ENCODE results near the gene KLRG1.

KLRG1 gene

GRCh38 chr12:9027161-9028059, 38.1 kb downstream of the KLRG1 start:
- H3K4me3 ChIP-seq (replicated peaks; ENCODE audit: low read depth, low read length) = no peak overlapping the region
- TF ChIP-seq CTCF (IDR thresholded peaks at IDR 0.05; ENCODE audit: low read depth, low read length, missing control alignments) = no peak
- DNase-seq (ENCODE audit: extremely low read depth, low read depth) = no peak

- H3K4me3 ChIP-seq (replicated peaks; ENCODE audit: low read depth, low read length) = no peak overlapping the region
- no peak for TF ChIP-seq CTCF (IDR thresholded peaks at IDR 0.05; ENCODE audit: low read depth, low read length, missing control alignments)
- no peak for DNase-seq (ENCODE audit: extremely low read depth, low read depth)
Measured at GRCh38 chr12:9030776-9031175, 41.4 kb downstream of the KLRG1 start.

- TF ChIP-seq CTCF (IDR thresholded peaks at IDR 0.05; ENCODE audit: low read depth, low read length, missing control alignments) = no peak
- no peak for DNase-seq (ENCODE audit: extremely low read depth, low read depth)
- no peak overlapping the region for H3K4me3 ChIP-seq (replicated peaks; ENCODE audit: low read depth, low read length)
Measured at GRCh38 chr12:9032202-9032964, 43.0 kb downstream of the KLRG1 start.

GRCh38 chr12:9033265-9033887, 44.0 kb downstream of the KLRG1 start:
- H3K4me3 ChIP-seq (replicated peaks; ENCODE audit: low read depth, low read length) = no peak overlapping the region
- no peak for DNase-seq (ENCODE audit: extremely low read depth, low read depth)
- TF ChIP-seq CTCF (IDR thresholded peaks at IDR 0.05; ENCODE audit: low read depth, low read length, missing control alignments) = no peak

- H3K4me3 ChIP-seq (replicated peaks; ENCODE audit: low read depth, low read length) = no peak overlapping the region
- no peak for TF ChIP-seq CTCF (IDR thresholded peaks at IDR 0.05; ENCODE audit: low read depth, low read length, missing control alignments)
- DNase-seq (ENCODE audit: extremely low read depth, low read depth) = no peak
Measured at GRCh38 chr12:9034095-9034494, 44.7 kb downstream of the KLRG1 start.

- no peak for TF ChIP-seq CTCF (IDR thresholded peaks at IDR 0.05; ENCODE audit: low read depth, low read length, missing control alignments)
- H3K4me3 ChIP-seq (replicated peaks; ENCODE audit: low read depth, low read length) = no peak overlapping the region
- DNase-seq (ENCODE audit: extremely low read depth, low read depth) = no peak
Measured at GRCh38 chr12:9036227-9036626, 46.9 kb downstream of the KLRG1 start.

Data from HFF-Myc (cell line).